Measurements from ENCODE around the gene KDELR3.

DNA sequence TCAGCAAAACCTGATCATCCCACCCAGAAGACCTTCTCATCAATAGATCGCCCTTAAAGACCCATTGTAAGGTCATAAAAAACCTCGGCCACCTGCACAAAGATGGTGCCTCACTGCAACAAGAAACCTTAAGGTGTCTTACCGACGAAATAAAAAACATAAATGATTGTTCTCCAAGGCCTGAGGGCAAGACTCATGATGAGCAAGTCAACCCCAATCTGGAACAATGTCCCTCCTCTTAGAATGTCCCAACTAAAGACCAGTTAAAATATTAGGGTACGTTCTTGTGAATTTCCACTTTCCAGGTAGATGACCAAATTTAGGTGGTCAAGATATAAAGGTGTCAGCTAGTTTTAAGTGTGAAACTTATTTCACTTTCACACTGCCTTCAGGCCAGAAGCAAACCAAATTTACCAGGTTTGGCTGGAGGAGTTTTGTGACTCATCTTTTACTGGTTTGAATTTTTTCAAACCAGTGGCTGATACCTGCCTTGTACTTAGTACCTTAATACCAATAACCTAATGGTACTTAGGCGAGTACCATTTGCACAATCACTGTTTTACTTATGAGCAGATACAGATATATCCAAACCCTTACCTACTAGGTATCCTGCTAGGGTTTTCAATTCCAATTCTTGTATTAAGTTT lies 14.9 kb downstream of the KDELR3 start:
- TF ChIP-seq POLR2A (IDR thresholded peaks at IDR 0.05), result no peak
- TF ChIP-seq, protein P1, sequence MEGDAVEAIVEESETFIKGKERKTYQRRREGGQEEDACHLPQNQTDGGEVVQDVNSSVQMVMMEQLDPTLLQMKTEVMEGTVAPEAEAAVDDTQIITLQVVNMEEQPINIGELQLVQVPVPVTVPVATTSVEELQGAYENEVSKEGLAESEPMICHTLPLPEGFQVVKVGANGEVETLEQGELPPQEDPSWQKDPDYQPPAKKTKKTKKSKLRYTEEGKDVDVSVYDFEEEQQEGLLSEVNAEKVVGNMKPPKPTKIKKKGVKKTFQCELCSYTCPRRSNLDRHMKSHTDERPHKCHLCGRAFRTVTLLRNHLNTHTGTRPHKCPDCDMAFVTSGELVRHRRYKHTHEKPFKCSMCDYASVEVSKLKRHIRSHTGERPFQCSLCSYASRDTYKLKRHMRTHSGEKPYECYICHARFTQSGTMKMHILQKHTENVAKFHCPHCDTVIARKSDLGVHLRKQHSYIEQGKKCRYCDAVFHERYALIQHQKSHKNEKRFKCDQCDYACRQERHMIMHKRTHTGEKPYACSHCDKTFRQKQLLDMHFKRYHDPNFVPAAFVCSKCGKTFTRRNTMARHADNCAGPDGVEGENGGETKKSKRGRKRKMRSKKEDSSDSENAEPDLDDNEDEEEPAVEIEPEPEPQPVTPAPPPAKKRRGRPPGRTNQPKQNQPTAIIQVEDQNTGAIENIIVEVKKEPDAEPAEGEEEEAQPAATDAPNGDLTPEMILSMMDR (IDR thresholded peaks at IDR 0.05), result no peak
